ENCODE data around the gene THBS2.
"Not testable (repeated sequence)": the region's sequence is repeated elsewhere in the genome, so short reads cannot be mapped to it uniquely, and the experiment has no call there.

The THBS2 gene

DNA sequence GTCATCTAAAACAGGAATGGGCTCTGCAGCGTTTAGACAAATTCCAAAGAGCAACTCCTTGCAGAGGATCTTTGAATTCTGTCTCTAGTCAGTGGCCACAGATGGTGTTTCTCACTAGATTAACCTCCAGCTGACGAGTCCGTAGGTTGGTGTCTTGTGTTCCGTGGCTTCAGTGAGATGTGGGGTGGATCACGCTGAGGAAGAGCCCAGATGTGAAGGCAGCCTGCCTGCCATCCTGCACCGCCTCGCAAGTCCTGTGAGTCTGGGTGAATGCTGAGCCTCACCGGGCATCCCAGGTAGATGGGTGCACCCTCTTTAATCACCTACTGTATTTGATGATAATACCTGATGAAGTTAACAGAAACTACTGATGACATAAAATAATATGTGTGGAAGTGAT, 70.4 kb downstream of the THBS2 start:
- no peak for DNase-seq (ENCODE audit: low read depth)

DNA sequence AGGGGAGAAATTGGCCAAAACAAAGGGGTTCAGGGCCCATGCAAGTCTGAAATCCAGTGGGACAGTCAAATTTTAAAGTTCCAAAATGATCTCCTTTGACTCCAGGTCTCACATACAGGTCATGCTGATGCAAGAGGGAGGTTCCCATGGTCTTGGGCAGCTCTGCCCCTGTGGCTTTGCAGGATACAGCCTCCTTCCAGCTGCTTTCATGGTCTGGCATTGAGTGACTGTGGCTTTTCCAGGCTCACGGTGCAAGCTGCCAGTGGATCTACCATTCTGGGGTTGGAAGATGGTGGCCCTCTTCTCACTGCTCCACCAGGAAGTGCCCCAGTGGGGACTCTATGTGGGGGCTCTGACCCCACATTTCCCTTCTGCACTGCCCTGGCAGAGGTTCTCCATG, 73.8 kb downstream of the THBS2 start:
- not testable (repeated sequence) for DNase-seq (ENCODE audit: low read depth)

DNA sequence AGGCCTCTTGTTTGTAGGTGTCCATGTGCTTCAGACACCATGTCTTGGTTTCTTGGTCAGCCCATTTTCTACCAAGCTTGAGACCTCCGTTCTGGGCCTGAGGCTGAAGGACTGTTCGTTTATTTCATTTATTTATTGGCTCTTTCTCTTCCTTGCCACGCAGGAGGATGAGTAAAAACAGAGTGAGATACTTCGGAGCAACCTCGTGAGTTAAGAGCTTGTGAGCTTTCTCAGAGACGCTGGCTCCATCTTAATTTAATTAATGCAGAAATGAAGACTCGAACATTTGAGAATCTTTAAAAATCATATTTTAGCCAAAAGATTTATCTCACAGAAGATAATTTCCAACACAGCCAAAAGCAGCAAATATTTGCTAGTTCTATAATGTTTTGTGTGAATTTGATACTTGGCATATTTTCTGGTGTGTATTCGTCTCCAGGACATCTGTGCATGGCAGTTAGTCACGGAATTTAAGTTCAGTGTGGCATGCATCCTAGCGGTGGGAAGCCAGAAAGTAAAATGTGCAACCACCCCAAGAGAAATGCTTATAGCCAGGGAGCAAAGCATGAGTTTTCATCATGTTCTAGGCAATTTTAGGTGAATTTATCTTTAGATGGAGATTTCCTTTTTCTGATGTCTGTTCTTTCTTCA, 76.0 kb downstream of the THBS2 start:
- no peak for DNase-seq (ENCODE audit: low read depth)

DNA sequence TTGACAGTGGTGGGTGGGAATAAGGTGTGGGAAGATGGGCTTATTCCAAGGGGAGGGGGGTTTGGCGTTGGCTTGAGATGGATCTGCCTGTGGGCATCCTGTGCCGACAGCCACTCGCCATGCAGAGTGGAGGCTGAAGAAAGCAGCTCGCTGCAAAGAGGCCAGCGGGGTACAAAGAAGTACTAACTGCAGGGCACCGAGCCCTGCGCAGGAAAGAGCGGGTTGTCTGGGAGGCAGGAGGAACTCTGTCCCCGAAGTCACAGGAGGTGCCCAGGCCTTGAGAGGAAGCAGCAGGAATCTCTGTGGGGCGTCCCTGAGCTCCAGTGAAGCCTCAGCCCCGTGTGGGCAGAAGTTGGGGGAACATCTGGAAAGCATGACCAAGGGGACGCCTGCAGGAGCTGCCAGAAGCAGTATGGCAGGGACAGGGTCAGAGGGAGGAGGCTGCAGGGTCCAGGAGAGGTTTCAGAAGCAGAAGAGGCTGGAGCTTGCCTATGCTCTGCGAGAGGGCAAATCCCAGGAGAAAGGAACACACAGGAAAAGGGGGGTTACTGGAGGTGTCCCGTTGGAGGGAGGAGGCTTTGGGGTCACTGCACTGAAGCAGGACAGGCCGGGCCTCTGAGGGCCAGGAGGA, 77.2 kb downstream of the THBS2 start:
- DNase-seq (ENCODE audit: low read depth), result no peak

DNA sequence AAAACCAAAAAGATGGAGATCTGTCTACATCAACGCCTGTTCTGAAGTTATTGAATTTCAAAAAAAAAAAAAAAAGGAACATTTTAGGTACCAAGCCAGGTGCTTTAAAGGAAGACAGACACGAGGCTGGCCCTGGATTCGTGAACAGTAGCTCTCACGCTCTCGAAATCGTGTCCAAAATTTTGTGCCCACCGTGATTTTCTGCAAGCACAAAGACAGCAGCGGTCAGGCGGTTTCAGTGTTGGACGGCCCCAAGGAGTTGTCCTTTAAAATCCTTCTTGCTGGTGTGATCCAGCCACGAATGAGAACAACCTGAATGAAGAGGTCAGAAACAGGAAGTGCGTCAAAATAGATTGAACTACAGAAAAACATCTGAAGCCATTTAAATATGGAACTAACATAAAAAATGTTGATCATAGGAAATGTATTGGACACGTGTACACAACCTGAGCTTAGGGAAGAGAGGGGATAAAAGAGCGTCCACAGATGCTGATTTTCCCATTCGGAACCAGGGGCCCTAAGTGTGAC, 78.2 kb downstream of the THBS2 start:
- no peak for DNase-seq (ENCODE audit: low read depth)

DNA sequence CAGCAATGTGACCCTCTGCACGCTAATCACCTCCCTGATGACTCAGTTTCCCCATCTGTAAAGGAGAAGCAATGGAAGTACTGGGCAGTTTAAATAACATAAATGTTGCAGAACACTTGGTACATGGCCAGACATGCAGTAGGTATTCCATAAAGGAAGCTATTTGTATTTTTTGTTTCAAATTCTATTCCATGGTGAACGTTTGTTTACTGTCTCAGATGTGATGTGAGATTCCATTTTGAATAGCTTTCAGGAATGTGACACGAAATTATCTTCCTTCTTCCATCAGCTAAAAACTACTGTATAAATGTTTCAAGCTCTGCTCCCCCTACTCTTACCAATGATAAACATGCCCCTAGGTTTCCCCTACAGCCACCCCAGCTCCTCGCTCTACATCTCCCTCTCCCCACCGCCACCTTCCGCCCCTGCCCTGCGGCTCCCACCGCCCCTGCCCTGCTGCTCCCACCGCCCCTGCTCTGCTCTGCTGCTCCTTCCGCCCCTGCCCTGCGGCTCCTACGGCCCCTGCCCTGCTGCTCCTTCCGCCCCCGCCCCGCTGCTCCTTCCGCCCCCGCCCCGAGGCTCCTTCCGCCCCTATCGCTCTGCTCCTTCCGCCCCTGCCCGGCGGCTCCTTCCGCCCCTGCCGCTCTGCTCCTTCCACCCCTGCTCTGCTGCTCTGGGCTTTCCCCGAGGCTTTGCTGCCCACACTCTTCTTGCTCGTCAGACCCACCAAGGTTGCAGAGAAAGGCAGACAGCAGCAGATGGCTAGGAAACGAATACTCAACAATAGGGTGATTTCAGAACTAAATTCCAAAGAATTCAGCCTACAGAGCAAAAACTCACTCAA, 78.9 kb downstream of the THBS2 start:
- no peak for DNase-seq (ENCODE audit: low read depth)

DNA sequence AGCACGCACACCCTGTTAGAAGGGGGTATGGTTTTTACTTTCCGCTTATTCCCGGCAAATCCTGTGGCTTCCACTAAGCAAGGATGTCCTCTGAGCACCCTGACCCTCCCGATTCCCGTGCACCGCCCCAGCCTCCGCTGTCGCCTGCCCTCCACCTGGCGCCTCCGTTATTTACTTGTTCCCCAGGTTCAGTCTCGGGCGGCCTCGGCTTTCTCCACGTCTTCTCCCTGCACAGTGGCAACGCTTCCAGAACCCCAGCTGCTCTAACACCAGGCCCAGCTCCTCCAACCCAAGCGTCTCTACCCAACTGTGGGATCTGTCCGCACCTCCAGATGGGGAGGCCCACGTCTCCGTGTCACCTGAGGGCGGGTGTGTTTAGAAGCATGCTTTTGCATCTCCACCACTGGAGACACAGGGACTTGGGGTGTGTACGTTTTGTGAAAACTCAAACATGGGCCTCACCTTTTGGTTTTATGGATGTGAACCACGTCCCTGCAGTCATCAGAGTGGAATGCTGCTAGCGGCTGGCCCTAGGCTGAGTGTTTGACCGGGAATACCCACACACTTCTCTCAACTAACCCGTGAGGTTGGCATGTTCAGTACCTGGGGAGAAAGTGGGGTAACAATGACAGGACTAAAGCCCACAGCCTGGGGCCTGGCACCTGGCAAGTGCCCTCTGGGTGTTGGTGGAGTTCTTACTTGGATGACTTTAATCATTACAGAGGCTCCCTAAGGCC, 79.9 kb downstream of the THBS2 start:
- peak; percentile 30 for DNase-seq (ENCODE audit: low read depth)

DNA sequence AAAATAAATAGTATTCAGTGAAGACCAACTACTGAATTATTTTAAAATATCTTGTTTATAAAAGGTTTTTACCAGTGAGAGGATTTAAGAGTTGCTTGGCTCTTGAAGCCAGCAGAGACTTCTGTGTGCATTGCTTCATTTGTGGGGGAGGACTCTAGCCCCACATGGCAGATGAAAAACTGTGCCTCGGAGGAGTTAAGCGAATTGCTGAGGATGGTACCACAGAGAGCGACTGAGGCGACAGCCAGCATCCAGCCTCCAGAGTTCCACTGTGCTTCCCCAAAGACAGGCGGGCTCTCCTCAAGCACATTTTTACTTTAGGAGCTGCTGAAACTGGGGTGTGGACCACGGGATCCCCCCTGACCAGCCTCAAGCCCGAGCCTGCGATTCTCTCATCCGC, 80.7 kb downstream of the THBS2 start:
- peak; percentile 69 for DNase-seq (ENCODE audit: low read depth)

DNA sequence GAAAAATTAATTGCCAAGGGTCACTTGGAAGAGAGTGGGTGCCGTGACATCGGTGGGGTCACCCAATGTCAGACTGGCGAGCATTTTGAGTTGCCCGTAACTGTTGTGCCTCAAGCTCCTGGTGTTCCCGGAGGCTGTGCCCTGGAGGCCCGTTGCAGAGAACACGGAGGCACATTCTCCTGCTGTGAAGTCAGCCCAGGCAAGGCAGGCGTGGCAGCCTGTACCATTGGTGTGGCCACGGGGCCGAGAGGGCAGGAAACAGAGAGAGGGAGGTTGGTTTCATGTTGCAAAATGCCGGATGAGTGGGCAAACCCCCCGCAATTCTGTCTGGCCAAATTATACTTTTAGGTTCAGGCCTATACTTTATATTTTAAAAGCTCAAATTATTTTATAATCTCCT, 81.2 kb downstream of the THBS2 start:
- DNase-seq (ENCODE audit: low read depth), result peak; percentile 97

DNA sequence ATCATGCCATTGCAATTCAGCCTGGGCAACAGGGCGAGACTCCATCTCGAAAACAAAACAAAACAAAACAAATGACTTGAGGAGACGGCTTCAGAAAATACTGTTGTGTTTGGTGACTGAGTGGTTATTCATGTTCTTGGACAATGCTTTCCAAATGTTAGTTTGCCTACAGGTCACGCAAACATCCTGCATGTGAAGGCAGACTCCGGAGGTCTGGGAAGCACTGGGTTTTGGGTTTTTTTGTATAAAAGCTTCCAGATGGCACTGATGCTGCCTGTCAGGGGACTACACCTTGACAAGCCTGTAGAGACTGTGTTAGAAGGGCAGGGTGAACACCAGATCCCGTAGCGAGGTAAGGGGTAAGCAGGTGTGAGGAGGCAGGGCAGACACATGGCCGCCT, 81.7 kb downstream of the THBS2 start:
- peak; percentile 58 for DNase-seq (ENCODE audit: low read depth)

DNA sequence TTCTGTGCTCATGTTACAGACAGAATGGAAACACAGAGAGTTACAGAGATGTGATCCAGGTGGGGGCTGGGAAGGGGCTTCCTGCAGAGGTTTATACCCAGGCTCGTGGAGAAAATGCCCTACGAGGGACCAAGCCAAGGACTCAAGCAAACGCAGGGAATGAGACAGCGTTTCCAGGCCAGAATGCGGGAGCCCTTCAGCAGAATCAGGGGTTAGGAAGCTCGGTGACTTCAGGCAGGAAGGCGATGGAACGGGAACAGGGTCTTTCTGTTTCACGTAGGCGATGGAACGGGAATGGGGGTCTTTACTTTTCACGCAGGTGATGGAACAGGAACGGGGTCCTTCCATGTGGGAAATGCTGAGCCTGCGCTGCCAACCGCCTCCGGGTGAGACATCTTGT, 82.6 kb downstream of the THBS2 start:
- DNase-seq (ENCODE audit: low read depth), result no peak

DNA sequence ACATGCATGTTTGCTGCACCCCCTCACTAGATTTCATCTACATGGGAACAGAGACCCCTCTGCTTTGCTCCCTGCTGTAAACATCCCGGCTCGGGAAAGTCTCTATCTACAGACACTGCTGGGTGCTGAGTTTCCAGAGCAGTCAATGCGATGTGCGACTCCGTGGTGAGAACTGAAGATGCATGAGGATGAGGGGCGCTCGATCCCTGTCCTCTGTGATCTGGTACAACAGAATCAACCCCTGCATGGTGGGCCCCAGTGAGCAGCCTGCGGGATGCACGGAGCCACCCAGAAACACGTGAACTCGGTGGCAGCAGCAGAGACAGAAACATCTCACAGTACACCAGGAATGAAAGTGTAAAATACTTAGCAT, 83.1 kb downstream of the THBS2 start:
- no peak for DNase-seq (ENCODE audit: low read depth)

DNA sequence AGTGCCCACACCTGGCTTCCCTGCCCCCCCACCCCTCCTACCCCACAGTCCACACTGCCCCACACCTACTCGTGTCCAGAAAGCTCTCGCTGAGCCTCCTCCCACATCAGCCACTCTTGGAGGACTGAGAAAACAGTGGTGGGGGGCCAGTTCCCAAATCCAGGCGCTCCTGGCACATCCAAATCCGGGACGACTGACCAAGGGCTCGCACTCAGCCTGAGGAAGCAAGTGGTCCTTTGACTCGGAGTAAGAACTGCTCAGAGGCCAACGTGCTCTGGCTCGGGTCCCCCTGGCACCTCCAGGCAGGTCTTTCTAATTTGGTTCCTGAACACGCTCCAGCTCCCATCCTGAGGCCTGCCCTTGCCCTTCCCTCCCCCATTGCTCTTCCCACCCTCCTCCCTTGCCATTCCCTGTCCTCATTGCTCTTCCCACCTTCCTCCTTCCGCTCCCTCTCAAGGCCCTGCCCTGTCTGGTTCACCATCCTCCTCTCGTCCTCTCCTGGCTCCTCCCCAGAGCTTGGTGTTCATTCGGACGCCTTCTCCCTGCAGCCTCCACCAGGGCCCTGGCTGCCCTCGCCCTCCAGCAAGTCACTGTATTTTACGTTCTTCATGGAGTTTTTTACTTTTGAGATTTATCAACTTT, 83.6 kb downstream of the THBS2 start:
- DNase-seq (ENCODE audit: low read depth), result no peak

DNA sequence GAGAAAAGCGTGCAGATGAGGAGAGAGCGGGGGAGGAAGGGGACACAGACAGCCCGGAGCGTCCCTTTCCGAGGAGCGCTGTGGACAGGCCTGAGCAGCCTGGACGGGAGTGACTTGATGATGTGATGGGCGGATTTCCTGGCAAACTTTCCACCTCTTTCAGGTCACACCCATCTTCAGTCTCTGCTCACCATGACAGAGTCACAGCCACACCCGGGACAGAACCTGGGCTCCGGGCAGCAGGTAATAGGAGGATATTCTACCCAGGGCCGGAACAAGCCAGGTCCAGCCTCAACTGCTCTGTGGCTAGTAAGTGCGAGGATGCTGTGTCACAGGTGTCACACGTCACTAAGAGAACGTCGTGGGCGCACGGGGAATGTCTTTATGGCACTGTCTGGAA, 84.3 kb downstream of the THBS2 start:
- DNase-seq (ENCODE audit: low read depth), result no peak

DNA sequence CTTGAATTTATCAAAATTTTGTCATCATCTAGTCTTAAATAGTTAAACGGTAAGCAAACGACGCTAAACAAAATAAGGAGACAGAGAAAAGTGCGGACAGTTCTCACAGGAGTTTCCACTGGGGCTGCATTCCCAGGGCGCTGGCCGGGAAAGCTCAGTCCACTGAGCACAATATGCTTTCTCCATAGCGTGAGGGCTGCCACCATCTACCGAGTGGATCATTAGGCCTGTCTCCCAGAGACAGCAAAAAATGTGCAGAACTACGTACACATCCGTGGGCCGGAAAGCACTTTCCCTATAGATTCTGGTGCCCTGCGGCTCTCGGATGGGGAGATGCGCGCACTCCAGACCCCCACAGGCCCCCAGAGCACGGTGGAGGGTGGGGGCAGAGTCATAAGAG, 84.9 kb downstream of the THBS2 start:
- no peak for DNase-seq (ENCODE audit: low read depth)

DNA sequence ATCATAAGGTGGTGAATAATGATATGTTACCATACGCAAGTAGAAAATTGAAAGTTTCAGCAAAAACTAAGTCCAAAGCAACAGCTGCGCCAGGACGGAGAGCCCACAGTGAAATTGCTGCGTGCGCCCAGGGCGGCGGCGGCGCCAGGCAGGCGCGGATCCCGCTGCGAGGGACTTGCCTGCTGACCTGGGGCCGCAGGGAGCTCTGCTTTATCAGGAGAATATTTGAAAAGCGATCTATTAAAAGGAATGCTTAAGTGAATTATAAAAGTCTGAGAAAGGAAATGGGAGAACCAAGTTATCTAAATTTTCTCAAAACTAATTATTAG, 85.4 kb downstream of the THBS2 start:
- no peak for DNase-seq (ENCODE audit: low read depth)

DNA sequence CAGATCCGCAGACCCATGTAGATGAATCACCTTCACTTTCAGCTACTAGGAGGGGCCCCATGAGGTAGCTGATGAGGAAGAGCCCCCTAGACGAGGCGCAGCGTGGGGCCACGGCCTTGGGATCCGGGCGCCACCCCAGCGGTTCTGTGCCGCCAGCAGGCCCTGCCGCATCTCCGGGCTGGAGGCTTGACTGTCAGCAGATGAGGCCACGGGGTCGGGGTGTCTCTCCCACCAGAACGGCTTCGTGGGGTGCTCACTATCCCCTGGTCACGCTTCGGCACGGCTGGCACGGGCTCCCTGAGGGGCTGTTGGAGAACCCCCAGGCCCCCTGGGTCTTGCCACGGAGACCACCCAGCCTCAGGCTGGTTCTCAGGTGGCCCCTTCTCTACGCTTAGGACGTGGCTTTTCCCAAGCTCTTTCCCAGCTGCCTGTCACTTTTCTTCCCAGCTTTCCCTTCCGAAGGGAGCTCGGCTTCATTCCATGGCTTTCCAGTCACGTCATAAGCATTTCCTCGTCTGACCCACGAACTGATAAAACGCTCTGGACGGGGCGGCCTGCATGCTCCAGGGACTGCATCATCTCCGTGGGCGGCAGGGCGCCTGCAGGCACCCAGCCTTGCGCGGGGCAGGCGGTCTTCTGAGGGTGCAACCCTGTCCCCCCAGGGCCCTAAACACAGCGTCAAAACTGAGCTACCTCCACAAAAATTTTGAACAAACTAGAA, 85.9 kb downstream of the THBS2 start:
- DNase-seq (ENCODE audit: low read depth), result peak; percentile 98

DNA sequence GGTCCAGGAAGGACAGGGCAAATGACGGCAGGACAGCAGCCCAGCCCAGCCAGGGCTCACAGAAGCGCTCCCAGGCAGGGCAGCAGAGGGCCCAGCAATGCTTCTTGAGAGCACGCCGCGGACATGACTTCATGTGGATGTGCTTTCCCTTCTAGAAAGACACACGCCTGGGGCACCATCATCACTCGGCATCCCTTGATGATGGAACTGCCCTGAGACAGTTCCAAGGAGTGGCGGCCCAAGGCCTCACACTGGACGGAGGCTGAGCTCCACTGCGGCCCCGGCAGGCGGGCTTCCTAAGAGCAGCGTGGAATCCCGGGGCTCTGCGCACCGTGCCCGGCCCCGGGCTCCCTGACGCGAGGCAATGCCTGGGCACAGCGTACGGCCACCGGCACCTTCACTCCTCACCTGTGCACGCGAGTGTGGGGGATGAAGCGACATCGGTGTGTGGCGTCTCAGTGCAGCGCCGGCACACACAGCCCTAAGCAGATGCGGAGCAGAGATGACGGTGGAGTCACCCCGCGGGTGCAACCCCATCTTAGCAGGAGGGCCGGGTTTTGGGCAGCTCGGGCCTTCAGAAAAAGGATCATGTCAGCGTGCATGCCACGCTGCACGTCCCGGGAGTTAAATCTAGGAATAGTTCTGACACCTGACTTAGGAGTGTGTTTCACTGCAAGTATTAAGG, 86.6 kb downstream of the THBS2 start:
- no peak for DNase-seq (ENCODE audit: low read depth)
